ENCODE results near the gene TMEM170B. TPM values are rescaled to one million over a fixed set of nuclear protein-coding genes. Genes with fewer than 3 reads are reported as not detected.

TMEM170B gene
- total and polyA plus RNA-seq, 2 experiments from 2014 or later: 0.14 to 0.54 TPM

DNA sequence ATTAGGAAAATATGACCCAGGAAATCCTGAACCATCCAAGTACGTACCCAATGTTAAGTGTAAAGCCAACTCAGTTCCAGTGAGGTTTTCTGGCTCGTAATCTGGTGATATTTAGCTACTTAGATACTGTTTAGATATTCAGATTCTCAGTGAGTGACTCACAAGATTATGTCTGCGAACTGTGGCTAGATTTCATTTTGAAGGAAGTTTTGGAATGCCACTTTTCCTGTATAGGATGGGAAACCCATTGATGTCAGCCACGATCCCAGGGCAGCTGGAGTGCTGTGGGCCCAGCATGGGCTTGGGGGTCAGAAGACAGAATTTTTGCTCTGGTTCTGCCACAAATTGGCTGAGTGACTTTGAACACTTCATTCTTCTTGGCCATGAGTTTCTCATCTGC is 76.3 kb downstream of the TMEM170B start:
- Histone ChIP-seq H3K9ac (peak overlapping the region; percentile 41), H3K4me2 (ENCODE audit: unreplicated experiment) (no peak overlapping the region), H3K9me2 (ENCODE audit: insufficient read depth) (no peaks in the 10 kb centered on the region), H3K4me1 (ENCODE audit: insufficient read depth) (peaks cover 50% of the 10 kb centered on the region), H3K27me3 (replicated peaks; ENCODE audit: insufficient read depth) (no peaks in the 10 kb centered on the region), H3K27ac (peak overlapping the region; percentile 89), H2AFZ (no peak overlapping the region), H3F3A (ENCODE audit: insufficient read depth) (peaks cover 43% of the 10 kb centered on the region), H3K4me3 (no peak overlapping the region), H4K20me1 (ENCODE audit: insufficient read depth) (no peaks in the 10 kb centered on the region), H3K9me3 (ENCODE audit: low read depth) (no peaks in the 10 kb centered on the region), H3K36me3 (ENCODE audit: low read depth) (no peaks in the 10 kb centered on the region), H3K79me2 (ENCODE audit: insufficient read depth) (no peaks in the 10 kb centered on the region)
- TF ChIP-seq EZH2 (IDR thresholded peaks at IDR 0.05; ENCODE audit: insufficient read depth, poor library complexity, severe bottlenecking): no peak
- TF ChIP-seq EZH2phosphoT487 (IDR thresholded peaks at IDR 0.05; ENCODE audit: insufficient read depth, low read depth): no peak
- 1 to 2% methylated on average over 4 of the region's 4 CpGs for WGBS, 2 experiments (ENCODE audit: low coverage in 1 of 2, low lambda C conversion rate in 2 of 2, missing lambda C conversion rate in 2 of 2)
- DNase-seq: peak; percentile 82
- in situ Hi-C loops (cut with MboI): loop anchor here (25.0 kb wide), 1 partner anchor 1273 kb away; no protein-coding TSS in a partner anchor

DNA sequence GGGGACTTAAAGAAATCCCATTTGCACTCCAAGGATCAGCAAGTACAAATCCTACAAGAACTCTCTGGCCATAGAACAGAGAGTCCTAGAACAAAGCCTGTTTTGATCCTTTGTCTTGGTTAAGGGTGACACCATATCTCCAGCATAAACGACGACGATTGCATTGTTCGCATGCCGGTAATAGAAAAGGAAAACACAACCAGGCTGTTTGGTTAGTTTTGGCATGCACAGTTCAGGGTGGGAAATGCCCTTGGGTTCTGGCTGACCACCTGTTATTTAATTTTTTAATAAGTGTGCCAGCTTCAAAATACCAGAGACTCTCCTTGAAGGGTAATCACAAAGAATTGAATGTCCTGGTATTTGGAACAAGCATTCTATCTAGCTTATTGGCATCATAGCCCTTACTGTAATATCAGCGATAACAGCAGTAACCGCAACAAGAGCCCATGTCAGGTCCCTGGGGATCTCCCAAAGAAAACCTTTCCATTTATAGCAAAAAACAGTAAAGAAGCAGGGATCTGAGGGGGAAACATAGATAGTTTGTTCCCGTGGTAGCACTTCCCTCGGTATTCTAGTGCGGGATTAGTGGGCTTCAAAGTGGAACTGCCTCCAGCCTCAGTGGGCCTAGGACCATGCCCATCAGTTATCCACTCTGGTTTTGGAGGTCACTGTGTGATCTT is 77.1 kb downstream of the TMEM170B start:
- in situ Hi-C loops (cut with MboI): loop anchor here (25.0 kb wide), 1 partner anchor 1273 kb away; no protein-coding TSS in a partner anchor
- Histone ChIP-seq H3F3A (ENCODE audit: insufficient read depth) (peaks cover 37% of the 10 kb centered on the region), H3K4me2 (ENCODE audit: unreplicated experiment) (no peak overlapping the region), H3K27ac (peak overlapping the region; percentile 89), H3K9me2 (ENCODE audit: insufficient read depth) (no peaks in the 10 kb centered on the region), H3K9me3 (ENCODE audit: low read depth) (no peaks in the 10 kb centered on the region), H4K20me1 (ENCODE audit: insufficient read depth) (no peaks in the 10 kb centered on the region), H3K9ac (peak overlapping the region; percentile 41), H3K4me1 (ENCODE audit: insufficient read depth) (peaks cover 45% of the 10 kb centered on the region), H3K36me3 (ENCODE audit: low read depth) (no peaks in the 10 kb centered on the region), H2AFZ (no peak overlapping the region), H3K27me3 (replicated peaks; ENCODE audit: insufficient read depth) (no peaks in the 10 kb centered on the region), H3K4me3 (no peak overlapping the region), H3K79me2 (ENCODE audit: insufficient read depth) (no peaks in the 10 kb centered on the region)
- TF ChIP-seq EZH2phosphoT487 (IDR thresholded peaks at IDR 0.05; ENCODE audit: insufficient read depth, low read depth): no peak
- no peak for TF ChIP-seq EZH2 (IDR thresholded peaks at IDR 0.05; ENCODE audit: insufficient read depth, poor library complexity, severe bottlenecking)
- 76 to 78% methylated on average over 10 of the region's 10 CpGs for WGBS, 2 experiments (ENCODE audit: low coverage in 1 of 2, low lambda C conversion rate in 2 of 2, missing lambda C conversion rate in 2 of 2)
- DNase-seq: no peak

DNA sequence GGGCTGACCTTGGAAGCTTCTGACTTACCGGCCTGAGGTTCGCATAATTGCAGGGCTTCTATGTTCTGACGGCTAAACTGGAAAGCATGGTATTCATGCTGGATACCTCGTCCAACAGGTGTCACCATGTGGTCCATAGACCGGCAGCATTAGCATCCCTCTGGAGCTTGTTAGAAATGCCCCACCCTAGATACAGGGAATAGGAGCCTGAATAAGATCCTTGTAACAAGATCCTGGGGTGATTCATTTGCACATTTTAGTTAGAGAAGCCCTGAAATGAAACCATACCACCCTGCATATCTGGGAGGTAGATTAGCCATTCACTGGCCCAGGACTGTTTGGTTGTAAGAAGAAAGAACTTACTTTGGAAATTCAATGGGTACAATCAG is 77.7 kb downstream of the TMEM170B start:
- H3K36me3 ChIP-seq (ENCODE audit: low read depth): no peaks in the 10 kb centered on the region
- H3K9ac ChIP-seq: peak overlapping the region; percentile 57
- in situ Hi-C loops (cut with MboI): loop anchor here (25.0 kb wide), 1 partner anchor 1272 kb away; no protein-coding TSS in a partner anchor
- H3K79me2 ChIP-seq (ENCODE audit: insufficient read depth): no peaks in the 10 kb centered on the region
- peaks cover 33% of the 10 kb centered on the region for H3F3A ChIP-seq (ENCODE audit: insufficient read depth)
- TF ChIP-seq EZH2 (IDR thresholded peaks at IDR 0.05; ENCODE audit: insufficient read depth, poor library complexity, severe bottlenecking): no peak
- no peak for TF ChIP-seq EZH2phosphoT487 (IDR thresholded peaks at IDR 0.05; ENCODE audit: insufficient read depth, low read depth)
- H3K4me2 ChIP-seq (ENCODE audit: unreplicated experiment): peak overlapping the region; percentile 23
- no peak overlapping the region for H2AFZ ChIP-seq
- peak overlapping the region; percentile 89 for H3K27ac ChIP-seq
- no peaks in the 10 kb centered on the region for H3K9me2 ChIP-seq (ENCODE audit: insufficient read depth)
- 80 to 87% methylated on average over 5 of the region's 5 CpGs for WGBS, 2 experiments (ENCODE audit: low coverage in 1 of 2, low lambda C conversion rate in 2 of 2, missing lambda C conversion rate in 2 of 2)
- no peaks in the 10 kb centered on the region for H3K27me3 ChIP-seq (replicated peaks; ENCODE audit: insufficient read depth)
- H4K20me1 ChIP-seq (ENCODE audit: insufficient read depth): no peaks in the 10 kb centered on the region
- peak; percentile 71 for DNase-seq
- no peaks in the 10 kb centered on the region for H3K9me3 ChIP-seq (ENCODE audit: low read depth)
- H3K4me3 ChIP-seq: no peak overlapping the region
- H3K4me1 ChIP-seq (ENCODE audit: insufficient read depth): peaks cover 39% of the 10 kb centered on the region

DNA sequence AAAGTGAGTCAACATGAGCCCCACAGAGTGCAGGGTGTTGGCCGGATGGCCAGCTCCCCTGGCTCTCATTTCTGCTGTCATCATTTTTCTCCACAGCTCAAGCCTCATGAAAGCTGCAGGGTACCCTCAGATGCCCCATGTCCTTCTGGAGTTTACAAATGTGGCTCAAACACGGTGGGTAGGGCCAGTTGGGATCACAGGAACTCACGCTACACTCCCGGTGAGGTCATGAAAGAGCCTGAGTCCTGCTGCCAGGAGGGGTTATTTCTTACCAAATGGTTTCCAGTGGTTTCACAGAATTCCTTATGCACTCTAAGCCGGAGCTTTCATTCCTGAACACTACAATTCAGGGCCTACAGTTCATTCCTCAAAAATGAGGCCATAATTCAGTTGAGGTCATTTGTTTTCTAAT is 78.7 kb downstream of the TMEM170B start:
- peak overlapping the region; percentile 31 for H3K4me2 ChIP-seq (ENCODE audit: unreplicated experiment)
- peak overlapping the region; percentile 57 for H3K9ac ChIP-seq
- no peaks in the 10 kb centered on the region for H3K36me3 ChIP-seq (ENCODE audit: low read depth)
- no peaks in the 10 kb centered on the region for H3K27me3 ChIP-seq (replicated peaks; ENCODE audit: insufficient read depth)
- 0% methylated on average over 4 to 5 of the region's 5 CpGs for WGBS, 2 experiments (ENCODE audit: low coverage in 1 of 2, low lambda C conversion rate in 2 of 2, missing lambda C conversion rate in 2 of 2)
- DNase-seq: peak; percentile 96
- H3K4me1 ChIP-seq (ENCODE audit: insufficient read depth): peaks cover 38% of the 10 kb centered on the region
- peaks cover 33% of the 10 kb centered on the region for H3F3A ChIP-seq (ENCODE audit: insufficient read depth)
- no peaks in the 10 kb centered on the region for H3K9me3 ChIP-seq (ENCODE audit: low read depth)
- H3K27ac ChIP-seq: peak overlapping the region; percentile 89
- in situ Hi-C loops (cut with MboI): loop anchor here (25.0 kb wide), 1 partner anchor 1271 kb away; no protein-coding TSS in a partner anchor
- H4K20me1 ChIP-seq (ENCODE audit: insufficient read depth): no peaks in the 10 kb centered on the region
- H3K9me2 ChIP-seq (ENCODE audit: insufficient read depth): no peaks in the 10 kb centered on the region
- H2AFZ ChIP-seq: peak overlapping the region; percentile 43
- TF ChIP-seq EZH2phosphoT487 (IDR thresholded peaks at IDR 0.05; ENCODE audit: insufficient read depth, low read depth) (no peak), EZH2 (IDR thresholded peaks at IDR 0.05; ENCODE audit: insufficient read depth, poor library complexity, severe bottlenecking) (no peak)
- no peaks in the 10 kb centered on the region for H3K79me2 ChIP-seq (ENCODE audit: insufficient read depth)
- no peak overlapping the region for H3K4me3 ChIP-seq
